Stimulated activated CD4-positive, alpha-beta T cell treated with anti-CD3 and anti-CD28 coated beads, Interleukin-1b, Interleukin-23, amount 100 ng/mL, for 48 hours (primary cell): ENCODE measurements around the gene KCNIP1.

Source experiments
- DNase-seq: peaks from one replicate; pipeline ENCODE4 v3.0.0-alpha.2; 2020

Gene KCNIP1

GRCh38 chr5:170631466-170632195, 127.8 kb downstream of the KCNIP1 start:
- no peak for DNase-seq

GRCh38 chr5:170632266-170632984, 128.6 kb downstream of the KCNIP1 start:
- DNase-seq = no peak

GRCh38 chr5:170632985-170633234, 129.1 kb downstream of the KCNIP1 start:
- DNase-seq = peak; percentile 40

- no peak for DNase-seq
Measured at GRCh38 chr5:170633235-170634081, 129.6 kb downstream of the KCNIP1 start.

GRCh38 chr5:170634256-170634990, 130.6 kb downstream of the KCNIP1 start:
- DNase-seq = no peak

GRCh38 chr5:170635706-170636105, 131.9 kb downstream of the KCNIP1 start:
- no peak for DNase-seq

- DNase-seq = no peak
Measured at GRCh38 chr5:170636206-170636605, 132.4 kb downstream of the KCNIP1 start.

GRCh38 chr5:170636801-170637477, 133.1 kb downstream of the KCNIP1 start:
- DNase-seq = no peak

- DNase-seq = no peak
Measured at GRCh38 chr5:170638051-170638450, 134.2 kb downstream of the KCNIP1 start.

- peak; percentile 71 for DNase-seq
Measured at GRCh38 chr5:170638454-170639220, 134.8 kb downstream of the KCNIP1 start.

GRCh38 chr5:170639221-170639925, 135.6 kb downstream of the KCNIP1 start:
- DNase-seq = no peak

- no peak for DNase-seq
Measured at GRCh38 chr5:170640731-170641588, 137.1 kb downstream of the KCNIP1 start.

GRCh38 chr5:170641589-170642031, 137.8 kb downstream of the KCNIP1 start:
- DNase-seq = no peak

- DNase-seq = no peak
Measured at GRCh38 chr5:170642066-170642735, 138.4 kb downstream of the KCNIP1 start.

GRCh38 chr5:170642776-170643436, 139.1 kb downstream of the KCNIP1 start:
- no peak for DNase-seq

- no peak for DNase-seq
Measured at GRCh38 chr5:170643591-170643990, 139.8 kb downstream of the KCNIP1 start.

GRCh38 chr5:170644501-170644900, 140.7 kb downstream of the KCNIP1 start:
- DNase-seq = no peak

- no peak for DNase-seq
Measured at GRCh38 chr5:170648541-170648940, 144.7 kb downstream of the KCNIP1 start.

- no peak for DNase-seq
Measured at GRCh38 chr5:170650850-170651249, 147.0 kb downstream of the KCNIP1 start.
